T-helper 22 cell (primary cell): Measurements from ENCODE around the gene RASA3.
"Not testable (repeated sequence)": the region's sequence is repeated elsewhere in the genome, so short reads cannot be mapped to it uniquely, and the experiment has no call there.

ENCODE experiments used
- DNase-seq: peaks from one replicate; pipeline ENCODE4 v3.0.0-alpha.2; 2020; ENCODE audit warnings: low read depth

Gene RASA3

DNA sequence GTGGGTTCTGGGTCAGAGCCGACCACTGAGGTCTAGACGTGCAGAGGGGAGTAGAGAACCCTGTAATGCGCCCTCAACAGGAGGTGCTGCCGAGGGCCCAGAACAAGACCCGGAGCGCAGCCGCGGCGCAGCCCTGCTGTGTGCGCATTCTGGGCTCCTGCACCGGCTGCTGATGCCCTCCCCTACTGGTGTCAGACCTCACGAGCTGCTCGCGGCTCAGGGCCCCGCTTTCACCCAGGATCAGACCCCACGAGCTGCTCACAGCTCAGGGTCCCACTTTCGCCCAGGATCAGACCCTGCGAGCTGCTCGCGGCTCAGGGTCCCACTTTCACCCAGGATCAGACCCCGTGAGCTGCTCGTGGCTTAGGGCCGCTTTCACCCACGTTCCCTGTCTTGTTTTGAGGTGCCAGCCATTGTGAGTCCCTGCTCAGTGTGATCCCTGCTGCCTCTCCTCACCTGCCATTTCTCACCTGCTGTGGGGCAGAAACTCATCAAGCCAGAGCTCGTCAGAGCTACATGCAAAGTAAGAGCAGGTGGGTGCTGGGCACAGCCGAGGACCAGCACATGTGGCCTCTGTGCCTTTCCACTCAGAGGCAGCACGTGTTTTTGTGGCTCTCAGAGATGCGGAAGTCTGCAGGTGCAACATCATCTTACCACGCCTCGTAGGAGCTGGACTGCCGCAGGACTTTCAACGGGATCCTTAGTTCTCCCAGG is 111.5 kb downstream of the RASA3 start:
- DNase-seq, result no peak

GRCh38 chr13:114020134-114020533 is 112.3 kb downstream of the RASA3 start:
- not testable (repeated sequence) for DNase-seq

- DNase-seq, result no peak
These were observed 113.1 kb downstream of the RASA3 start for GRCh38 chr13:114019367-114019766.

DNA sequence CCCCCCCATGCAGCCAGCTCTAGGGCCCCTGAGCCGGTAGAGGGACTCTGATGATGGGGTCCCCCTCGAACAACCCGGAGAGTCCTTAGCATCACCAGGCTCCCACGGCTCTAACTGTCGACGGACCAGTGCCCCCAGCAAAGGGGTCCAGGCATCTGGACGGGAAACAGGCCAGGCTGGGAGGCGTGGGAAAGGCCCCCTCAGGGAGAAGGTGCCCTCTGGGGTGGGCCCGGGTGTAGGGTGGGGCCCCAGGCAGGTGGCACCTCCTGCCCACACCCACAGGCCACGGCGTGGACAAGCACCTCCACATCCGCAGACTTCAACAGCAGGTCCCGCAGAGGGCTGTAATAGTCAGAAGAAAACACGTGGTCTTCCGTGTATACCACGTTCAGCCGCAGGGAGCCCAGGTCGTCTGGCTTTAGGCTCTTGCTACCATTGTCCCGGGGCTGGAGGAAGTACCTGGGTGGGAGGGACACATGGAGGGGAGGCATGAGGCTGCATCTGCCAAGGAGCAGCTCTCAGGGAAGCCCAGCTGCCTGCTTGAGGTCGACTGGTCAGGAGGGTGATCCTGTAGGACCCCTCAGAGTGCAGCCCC is 113.9 kb downstream of the RASA3 start:
- DNase-seq, result no peak

GRCh38 chr13:114017966-114018365 is 114.5 kb downstream of the RASA3 start:
- DNase-seq, result no peak

DNA sequence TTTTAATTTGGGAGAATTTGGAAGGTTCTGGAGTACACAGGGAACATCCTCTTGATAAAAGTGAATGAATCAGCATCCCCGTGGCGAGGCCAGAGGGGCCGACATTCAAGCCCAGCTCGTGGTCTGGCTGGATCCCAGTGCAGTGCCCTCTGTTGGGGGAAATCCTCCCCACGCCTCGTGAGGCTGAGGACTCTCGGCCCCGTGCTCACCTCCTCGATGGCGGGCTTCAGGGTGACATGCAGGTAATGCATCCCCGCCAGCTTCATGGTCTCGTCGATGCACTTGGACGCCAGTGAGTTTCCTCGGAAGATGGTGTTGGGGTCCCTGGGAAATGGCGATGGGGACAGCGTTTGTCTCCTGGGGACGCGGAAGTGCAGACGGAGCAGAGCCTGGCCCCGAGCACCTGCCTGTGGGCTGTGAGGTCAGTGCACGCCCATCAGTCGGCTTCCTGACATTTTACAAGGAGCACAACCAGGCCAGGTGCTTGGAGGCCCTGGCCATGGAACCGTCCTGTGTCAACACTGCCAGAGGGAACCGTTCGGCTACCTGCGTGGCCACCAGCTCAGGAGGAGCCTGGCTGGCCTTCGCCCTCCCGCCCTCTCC is 115.3 kb downstream of the RASA3 start:
- no peak for DNase-seq

GRCh38 chr13:114016321-114017027 is 115.9 kb downstream of the RASA3 start:
- no peak for DNase-seq

- no peak for DNase-seq
These were observed 116.5 kb downstream of the RASA3 start for GRCh38 chr13:114015969-114016295.

DNA sequence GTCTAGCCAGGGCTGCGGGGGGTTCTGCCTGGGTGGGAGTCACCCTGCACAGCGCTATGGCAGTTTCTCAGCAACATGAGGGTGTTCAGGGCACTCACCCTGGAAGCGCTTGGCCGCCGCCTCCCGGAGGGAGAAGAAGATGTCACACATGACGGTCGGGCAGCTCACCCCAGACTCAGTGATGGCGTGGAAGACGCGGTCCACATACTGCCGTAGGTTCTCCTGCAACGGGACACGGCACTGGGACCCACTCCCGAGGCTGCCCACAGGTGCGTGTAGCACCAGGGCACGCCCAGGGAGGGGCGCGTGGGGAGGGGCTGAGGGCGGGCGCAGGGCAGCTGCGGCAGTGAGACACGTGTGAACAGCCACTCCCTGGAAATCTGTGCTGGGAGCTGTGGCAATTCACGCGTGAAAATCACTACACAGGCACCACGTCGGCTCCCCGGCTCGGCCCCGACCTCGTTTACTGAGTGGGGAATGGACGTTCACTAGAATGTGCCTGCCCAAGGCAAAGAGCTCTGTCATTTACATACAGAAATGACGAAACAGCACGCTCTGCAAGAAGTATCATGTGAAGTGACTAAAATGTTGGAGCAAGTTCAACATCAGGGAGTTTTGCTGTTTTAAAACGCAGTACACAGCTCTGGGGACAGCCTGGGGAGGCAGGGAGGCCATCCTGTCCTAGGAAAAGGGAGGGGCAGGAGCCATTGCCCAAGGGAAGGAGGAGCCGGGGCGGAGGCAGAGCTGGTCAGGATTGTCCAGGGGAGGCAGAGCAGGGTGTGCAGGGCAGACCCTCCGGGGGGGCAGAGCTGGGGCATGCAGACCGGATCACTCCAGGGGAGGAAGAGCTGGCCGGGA is 117.1 kb downstream of the RASA3 start:
- no peak for DNase-seq

DNA sequence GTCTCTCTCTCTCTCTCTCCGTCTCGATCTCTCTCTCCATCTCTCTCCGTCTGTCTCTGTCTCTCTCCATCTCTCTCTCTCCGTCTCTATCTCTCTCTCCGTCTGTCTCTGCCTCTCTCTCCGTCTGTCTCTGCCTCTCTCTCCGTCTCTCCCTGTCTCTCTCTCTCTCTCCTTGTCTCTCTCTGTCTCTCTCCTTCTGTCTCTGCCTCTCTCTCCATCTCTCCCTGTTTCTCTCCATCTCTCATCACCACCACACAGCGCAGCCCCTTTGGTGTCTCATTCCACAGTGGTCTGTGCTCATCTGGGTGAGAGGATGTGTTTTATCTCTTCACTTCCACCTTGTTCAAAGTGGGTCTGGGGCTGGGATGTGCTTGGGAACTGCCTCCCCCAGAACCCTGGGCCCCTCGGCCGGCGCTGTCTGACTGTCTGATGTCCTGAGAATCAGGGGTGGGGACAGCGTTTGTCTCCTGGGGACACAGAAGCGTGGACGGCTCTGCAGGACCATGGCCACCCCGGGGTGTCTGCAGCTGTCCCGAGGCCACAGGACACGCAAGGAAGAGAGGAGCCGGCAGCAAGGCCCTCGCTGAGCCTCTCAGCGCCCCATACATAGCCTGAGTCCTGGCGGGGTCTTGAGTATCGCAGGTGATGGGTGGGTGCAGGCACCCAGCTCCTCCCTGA is 118.3 kb downstream of the RASA3 start:
- DNase-seq, result no peak

DNA sequence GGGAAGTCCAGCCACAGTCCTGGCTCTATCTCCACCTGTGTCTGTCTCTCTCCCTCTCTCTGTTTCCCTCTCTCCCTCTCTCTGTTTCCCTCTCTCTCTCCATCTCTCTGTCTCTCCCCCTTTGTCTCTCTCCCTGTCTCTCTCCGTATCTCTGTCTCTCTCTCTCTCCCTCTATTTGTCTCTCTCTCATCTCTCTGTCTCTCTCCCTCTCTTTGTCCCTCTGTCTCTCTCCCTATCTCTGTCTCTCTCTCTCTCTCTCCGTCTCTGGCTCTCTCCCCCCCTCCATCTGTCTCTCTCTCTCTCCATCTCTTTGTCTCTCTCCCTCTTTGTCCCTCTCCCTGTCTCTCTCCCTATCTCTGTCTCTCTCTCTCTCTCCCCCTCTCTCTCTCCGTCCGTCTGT is 119.1 kb downstream of the RASA3 start:
- DNase-seq, result no peak

DNA sequence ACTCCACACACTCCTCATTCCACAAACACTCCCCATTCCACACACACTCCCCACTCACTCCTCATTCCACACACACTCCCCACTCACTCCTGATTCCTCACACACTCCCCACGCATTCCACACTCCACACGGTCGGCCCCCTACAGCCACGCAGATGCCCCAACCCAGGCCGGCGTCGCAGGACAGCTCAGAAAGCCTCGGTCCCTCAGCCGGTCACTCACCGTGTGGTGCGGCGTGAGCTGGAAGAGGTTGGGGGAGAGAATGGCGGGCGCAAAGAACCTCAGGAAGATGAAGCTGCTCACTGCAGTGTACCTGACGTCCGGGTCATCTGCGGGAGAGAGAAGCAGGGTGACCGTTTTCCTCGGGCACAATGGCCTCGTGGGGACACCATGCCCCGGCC is 119.5 kb downstream of the RASA3 start:
- no peak for DNase-seq

GRCh38 chr13:114012141-114012540 is 120.3 kb downstream of the RASA3 start:
- DNase-seq, result no peak

DNA sequence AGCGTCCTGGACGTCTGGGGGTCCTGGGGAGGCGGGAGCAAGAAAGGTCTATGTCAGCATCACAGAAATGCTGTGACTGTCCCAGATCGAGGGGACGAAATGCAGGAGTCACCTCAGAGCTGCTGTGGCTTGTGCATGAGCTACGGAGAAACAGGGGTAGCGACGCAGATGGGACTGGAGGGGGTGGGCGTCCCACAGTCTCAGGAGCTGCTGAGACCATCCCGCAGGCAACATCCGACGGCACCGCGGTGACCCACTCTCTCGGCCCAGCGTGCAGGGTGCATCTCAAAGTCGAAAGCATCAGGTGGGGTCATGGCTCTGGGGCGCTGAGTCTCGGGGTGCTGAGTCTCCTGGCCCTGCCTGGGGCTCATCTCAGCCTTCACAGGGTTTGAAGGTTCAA is 121.2 kb downstream of the RASA3 start:
- DNase-seq, result no peak

- DNase-seq, result no peak
These were observed 121.9 kb downstream of the RASA3 start for GRCh38 chr13:114010401-114011101.

DNA sequence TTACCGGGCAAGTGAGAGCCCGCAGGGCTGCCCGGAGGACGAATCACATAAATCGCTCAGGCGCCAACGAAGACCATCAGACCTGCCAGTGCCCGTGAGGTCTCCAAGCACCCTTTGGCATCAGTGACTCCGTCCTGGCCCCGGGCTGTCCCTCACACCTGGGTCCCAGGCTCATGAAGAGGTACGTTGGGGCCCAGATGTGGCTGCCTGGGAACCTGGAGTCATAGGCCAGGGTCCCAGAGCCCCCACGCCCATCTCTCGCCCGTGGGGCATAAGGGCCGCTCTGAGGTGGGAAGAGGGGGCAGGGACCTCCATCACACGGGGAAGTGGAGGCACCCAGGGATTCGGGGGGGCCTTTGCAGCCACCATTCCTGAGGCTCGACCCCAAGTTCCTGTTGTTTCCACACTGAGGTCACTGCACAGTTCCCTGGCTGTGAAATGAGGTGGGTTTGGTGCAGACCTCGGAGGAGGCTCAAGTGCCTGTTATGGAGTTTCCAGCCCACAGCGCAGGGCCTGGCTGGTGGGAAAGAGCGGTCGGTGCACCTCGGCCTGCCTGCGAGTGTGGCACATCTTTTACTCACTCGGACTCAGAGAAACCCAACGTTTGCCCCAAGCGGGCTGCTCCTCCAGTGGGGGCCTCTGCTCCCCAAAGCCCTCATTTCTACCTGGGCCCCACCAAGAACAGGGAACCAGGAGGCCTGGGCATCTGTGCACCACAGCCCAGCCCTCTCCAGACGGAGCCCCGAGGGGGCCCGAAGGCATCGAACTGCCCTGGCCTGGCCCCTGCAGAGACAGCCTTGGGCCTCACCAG is 122.6 kb downstream of the RASA3 start:
- no peak for DNase-seq

DNA sequence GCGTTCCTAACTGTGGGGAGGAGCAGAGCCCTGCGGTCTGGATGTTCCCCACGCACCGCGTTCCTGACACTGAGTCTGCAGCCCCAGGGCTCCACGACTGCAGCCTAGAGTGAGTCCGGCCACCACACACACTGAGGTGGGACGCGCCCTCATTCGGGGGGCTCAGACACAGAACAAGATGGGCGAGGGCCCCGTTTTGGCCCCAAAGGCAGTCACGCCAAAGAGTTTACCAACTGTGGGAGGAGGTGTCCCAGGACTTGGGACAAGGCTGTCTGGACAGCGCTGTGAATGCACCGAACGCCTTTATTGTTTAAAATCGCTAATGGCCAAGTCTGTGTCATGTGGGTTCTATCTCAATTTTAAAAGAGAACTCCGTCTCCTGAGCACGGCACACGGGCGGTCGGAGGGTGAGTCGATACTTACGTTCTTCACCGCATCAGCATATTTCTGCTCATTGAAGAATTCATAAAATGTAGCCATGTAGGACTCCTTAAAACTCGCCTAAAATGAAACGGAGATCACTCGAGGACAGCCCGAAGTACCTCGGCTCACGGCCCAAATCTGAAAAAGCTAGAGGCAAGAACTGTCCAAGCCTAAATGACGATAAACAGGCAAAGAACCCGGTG is 123.3 kb downstream of the RASA3 start:
- DNase-seq, result no peak

DNA sequence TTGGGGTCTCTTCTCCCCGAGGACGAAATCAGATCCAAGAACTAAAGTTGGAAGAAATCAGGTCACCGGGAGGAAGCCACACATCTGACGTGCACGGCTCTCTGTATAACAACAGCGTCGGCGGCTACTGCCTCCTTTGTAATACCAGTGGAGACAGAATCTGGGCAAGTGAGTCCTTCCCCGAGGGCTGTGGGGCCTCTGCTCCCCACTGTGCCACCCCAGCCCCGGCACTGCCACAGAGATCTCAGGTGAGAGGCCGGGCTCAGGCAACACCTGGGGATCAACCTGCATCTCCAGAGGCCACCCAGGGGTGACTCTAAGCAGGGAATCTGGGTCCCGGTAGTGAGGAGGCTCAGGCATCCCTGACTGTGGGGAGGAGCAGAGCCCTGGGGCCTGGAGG is 124.9 kb downstream of the RASA3 start:
- DNase-seq, result no peak

GRCh38 chr13:114005206-114005724 is 127.2 kb downstream of the RASA3 start:
- no peak for DNase-seq
